ENCODE results near the gene KCNMB1. TPM values are rescaled to one million over a fixed set of nuclear protein-coding genes. Genes with fewer than 3 reads are reported as not detected.

The KCNMB1 gene
- total and polyA plus RNA-seq, 2 donors from 2014 or later: 2.1 to 4.5 TPM

- FAIRE-seq (no peak), DNase-seq (peak in 2 of 5 donors; percentile 21 to 46)
Observed at GRCh38 chr5:170403675-170404074, 14.5 kb upstream of the KCNMB1 start.

GRCh38 chr5:170402508-170402907, 13.3 kb upstream of the KCNMB1 start:
- TF ChIP-seq CTCF (IDR thresholded peaks at IDR 0.05; ENCODE audit: borderline replicate concordance, extremely low read depth, insufficient read depth): no peak
- Histone ChIP-seq H3K27ac (ENCODE audit: low read depth in 2 of 2, low read length in 2 of 2) (no peak overlapping the region), H3K27me3 (ENCODE audit: control insufficient read depth, insufficient read depth, low read length) (no peaks in the 10 kb centered on the region), H3K36me3 (ENCODE audit: control insufficient read depth in 2 of 3, insufficient read depth in 3 of 3, low read length in 3 of 3) (no peaks in the 10 kb centered on the region), H3K9me3 (ENCODE audit: control insufficient read depth in 2 of 3, insufficient read depth in 1 of 3, low read length in 3 of 3) (no peaks in the 10 kb centered on the region), H3K9ac (ENCODE audit: low read length in 3 of 3) (no peak overlapping the region), H3K4me1 (ENCODE audit: control insufficient read depth in 2 of 3, insufficient read depth in 2 of 3, low read depth in 1 of 3, low read length in 3 of 3) (no peaks in the 10 kb centered on the region), H3K4me3 (ENCODE audit: low read length in 3 of 3) (no peak overlapping the region)
- FAIRE-seq: no peak
- DNase-seq: no peak
- intact Hi-C loops (cut with DNase I): no loop called here

More at GRCh38 chr5:170403675-170404074, 14.5 kb upstream of the KCNMB1 start:
- Histone ChIP-seq H3K9me3 (ENCODE audit: control insufficient read depth in 2 of 3, insufficient read depth in 1 of 3, low read length in 3 of 3) (no peaks in the 10 kb centered on the region), H3K9ac (ENCODE audit: low read length in 3 of 3) (no peak overlapping the region), H3K4me3 (ENCODE audit: low read length in 3 of 3) (no peak overlapping the region), H3K36me3 (ENCODE audit: control insufficient read depth in 2 of 3, insufficient read depth in 3 of 3, low read length in 3 of 3) (no peaks in the 10 kb centered on the region), H3K27me3 (ENCODE audit: control insufficient read depth, insufficient read depth, low read length) (no peaks in the 10 kb centered on the region), H3K4me1 (ENCODE audit: control insufficient read depth in 2 of 3, insufficient read depth in 2 of 3, low read depth in 1 of 3, low read length in 3 of 3) (no peaks in the 10 kb centered on the region), H3K27ac (ENCODE audit: low read depth in 2 of 2, low read length in 2 of 2) (no peak overlapping the region)
- no peak for TF ChIP-seq CTCF (IDR thresholded peaks at IDR 0.05; ENCODE audit: borderline replicate concordance, extremely low read depth, insufficient read depth)
- intact Hi-C loops (cut with DNase I): no loop called here

- no peaks in the 10 kb centered on the region for H3K4me1 ChIP-seq (ENCODE audit: control insufficient read depth in 2 of 3, insufficient read depth in 2 of 3, low read depth in 1 of 3, low read length in 3 of 3)
- H3K27ac ChIP-seq (ENCODE audit: low read depth in 2 of 2, low read length in 2 of 2): no peak overlapping the region
- H3K36me3 ChIP-seq (ENCODE audit: control insufficient read depth in 2 of 3, insufficient read depth in 3 of 3, low read length in 3 of 3): no peaks in the 10 kb centered on the region
- no peak for FAIRE-seq
- no peak overlapping the region for H3K4me3 ChIP-seq (ENCODE audit: low read length in 3 of 3)
- no peak for TF ChIP-seq CTCF (IDR thresholded peaks at IDR 0.05; ENCODE audit: borderline replicate concordance, extremely low read depth, insufficient read depth)
- peak in 1 of 5 donors; percentile 26 for DNase-seq
- intact Hi-C loops (cut with DNase I): no loop called here
- no peaks in the 10 kb centered on the region for H3K9me3 ChIP-seq (ENCODE audit: control insufficient read depth in 2 of 3, insufficient read depth in 1 of 3, low read length in 3 of 3)
- no peak overlapping the region for H3K9ac ChIP-seq (ENCODE audit: low read length in 3 of 3)
- H3K27me3 ChIP-seq (ENCODE audit: control insufficient read depth, insufficient read depth, low read length): no peaks in the 10 kb centered on the region
Observed at GRCh38 chr5:170397059-170397458, 7.9 kb upstream of the KCNMB1 start.

- Histone ChIP-seq H3K36me3 (ENCODE audit: control insufficient read depth in 2 of 3, insufficient read depth in 3 of 3, low read length in 3 of 3) (no peaks in the 10 kb centered on the region), H3K9me3 (ENCODE audit: control insufficient read depth in 2 of 3, insufficient read depth in 1 of 3, low read length in 3 of 3) (no peaks in the 10 kb centered on the region), H3K4me3 (ENCODE audit: low read length in 3 of 3) (no peak overlapping the region), H3K27me3 (ENCODE audit: control insufficient read depth, insufficient read depth, low read length) (no peaks in the 10 kb centered on the region), H3K4me1 (ENCODE audit: control insufficient read depth in 2 of 3, insufficient read depth in 2 of 3, low read depth in 1 of 3, low read length in 3 of 3) (no peaks in the 10 kb centered on the region), H3K9ac (ENCODE audit: low read length in 3 of 3) (no peak overlapping the region), H3K27ac (ENCODE audit: low read depth in 2 of 2, low read length in 2 of 2) (no peak overlapping the region)
- no peak for DNase-seq
- no peak for FAIRE-seq
- intact Hi-C loops (cut with DNase I): no loop called here
- TF ChIP-seq CTCF (IDR thresholded peaks at IDR 0.05; ENCODE audit: borderline replicate concordance, extremely low read depth, insufficient read depth): no peak
Observed at GRCh38 chr5:170393958-170394357, 4.8 kb upstream of the KCNMB1 start.

Measured in kidney (tissue), 14 donors.